ENCODE results near the gene TRAPPC6A. TPM values are rescaled to one million over a fixed set of nuclear protein-coding genes. Genes with fewer than 3 reads are reported as not detected.

Gene TRAPPC6A
- total RNA-seq, 4 donors from 2014 or later = 20.8 to 30.4 (median 23.8) TPM

- no peak for ATAC-seq (ENCODE audit: low FRiP score)
- no peak for DNase-seq (ENCODE audit: low spot score)
- TF ChIP-seq, protein P1, sequence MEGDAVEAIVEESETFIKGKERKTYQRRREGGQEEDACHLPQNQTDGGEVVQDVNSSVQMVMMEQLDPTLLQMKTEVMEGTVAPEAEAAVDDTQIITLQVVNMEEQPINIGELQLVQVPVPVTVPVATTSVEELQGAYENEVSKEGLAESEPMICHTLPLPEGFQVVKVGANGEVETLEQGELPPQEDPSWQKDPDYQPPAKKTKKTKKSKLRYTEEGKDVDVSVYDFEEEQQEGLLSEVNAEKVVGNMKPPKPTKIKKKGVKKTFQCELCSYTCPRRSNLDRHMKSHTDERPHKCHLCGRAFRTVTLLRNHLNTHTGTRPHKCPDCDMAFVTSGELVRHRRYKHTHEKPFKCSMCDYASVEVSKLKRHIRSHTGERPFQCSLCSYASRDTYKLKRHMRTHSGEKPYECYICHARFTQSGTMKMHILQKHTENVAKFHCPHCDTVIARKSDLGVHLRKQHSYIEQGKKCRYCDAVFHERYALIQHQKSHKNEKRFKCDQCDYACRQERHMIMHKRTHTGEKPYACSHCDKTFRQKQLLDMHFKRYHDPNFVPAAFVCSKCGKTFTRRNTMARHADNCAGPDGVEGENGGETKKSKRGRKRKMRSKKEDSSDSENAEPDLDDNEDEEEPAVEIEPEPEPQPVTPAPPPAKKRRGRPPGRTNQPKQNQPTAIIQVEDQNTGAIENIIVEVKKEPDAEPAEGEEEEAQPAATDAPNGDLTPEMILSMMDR (IDR thresholded peaks at IDR 0.05) = no peak
These were observed 1.2 kb upstream of the TRAPPC6A start for GRCh38 chr19:45179072-45179891.

DNA sequence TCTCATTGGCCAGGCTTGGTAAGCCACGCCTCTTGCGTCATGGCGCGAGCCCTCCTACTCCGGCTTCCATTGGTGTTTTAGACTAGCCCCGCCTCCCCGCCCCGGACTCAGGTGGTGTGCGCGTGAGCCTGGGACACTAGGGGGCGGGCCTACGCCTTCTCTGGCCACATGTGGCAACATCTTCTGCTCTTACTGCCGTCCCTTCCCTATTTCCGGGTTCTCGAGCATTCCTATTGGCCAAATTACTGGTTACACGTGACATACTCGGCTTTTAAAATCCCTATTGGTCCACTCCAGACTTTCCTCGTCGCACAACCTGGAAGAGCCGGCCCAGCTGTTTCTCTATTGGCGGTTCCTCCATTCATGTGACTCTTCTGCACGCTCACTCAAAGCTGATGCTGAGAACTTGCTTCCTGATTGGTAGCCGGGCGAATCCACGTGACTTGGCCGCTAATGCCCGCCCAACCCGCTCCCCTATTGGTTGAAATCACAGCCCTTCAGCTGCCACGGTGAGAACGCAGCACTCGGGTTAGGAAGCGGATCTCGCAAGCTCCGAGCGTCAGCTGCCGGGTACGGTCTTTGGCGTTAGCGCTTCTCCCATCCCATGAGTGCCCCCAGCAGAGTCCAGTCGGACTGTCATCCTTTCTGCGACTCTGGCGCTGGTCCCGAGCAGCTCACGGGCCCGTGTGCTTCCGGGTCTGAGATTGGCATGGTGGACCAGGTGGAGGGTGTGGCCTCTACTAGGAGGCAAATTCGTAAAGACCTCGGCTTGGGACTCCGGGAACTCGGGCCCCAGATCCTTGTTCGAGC is 430 bp upstream of the TRAPPC6A start, which contains the start of gene BLOC1S3:
Gene BLOC1S3, plus strand, starts transcription at position 523 of the 810 bp plus-strand sequence. CDS start 513 bp downstream, outside the sequence.
- DNase-seq (ENCODE audit: low spot score) = peak; percentile 99

DNA sequence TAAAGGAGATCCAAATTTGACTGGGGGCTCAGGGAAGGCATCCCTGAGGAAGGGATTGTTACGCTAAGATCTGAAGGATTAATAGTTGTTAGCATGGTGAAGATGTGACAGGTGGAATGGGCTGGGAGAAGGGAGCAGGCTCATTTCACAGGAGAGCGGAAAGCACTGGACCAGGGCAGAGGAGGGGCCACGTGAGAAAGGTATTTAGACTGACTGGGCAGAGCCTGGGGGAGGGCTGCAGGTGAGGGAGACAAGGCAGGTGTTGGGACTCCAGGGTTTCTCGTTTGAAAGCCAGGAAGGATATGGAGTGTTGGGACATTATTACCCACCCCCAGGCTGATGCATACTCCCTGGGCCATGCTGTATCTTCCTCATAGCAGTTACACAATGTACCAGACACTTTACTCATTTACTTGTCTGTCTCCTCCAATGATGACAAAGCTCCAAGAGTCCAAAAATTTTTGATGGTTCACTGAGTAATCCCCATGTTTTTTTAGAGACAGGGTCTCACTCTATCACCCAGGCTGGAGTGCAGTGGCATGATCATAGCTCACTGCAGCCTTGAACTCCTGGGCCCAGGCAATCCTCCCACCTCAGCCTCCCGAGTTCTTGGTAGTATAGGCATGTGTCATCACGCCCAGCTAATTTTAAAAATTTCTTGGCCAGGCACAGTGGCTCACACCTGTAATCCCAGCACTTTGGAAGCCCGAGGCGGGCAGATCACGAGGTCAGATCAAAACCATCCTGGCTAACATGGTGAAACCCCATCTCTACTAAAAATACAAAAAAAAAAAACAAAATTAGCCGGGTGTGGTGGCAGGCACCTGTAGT is 2.3 kb downstream of the TRAPPC6A start:
- DNase-seq (ENCODE audit: low spot score) = no peak
- ATAC-seq (ENCODE audit: low FRiP score) = no peak
- TF ChIP-seq, protein P1 (IDR thresholded peaks at IDR 0.05) = no peak

More for the DNA sequence above, 430 bp upstream of the TRAPPC6A start, which contains the start of gene BLOC1S3:
- TF ChIP-seq, protein P1 (IDR thresholded peaks at IDR 0.05) = no peak
- peak; percentile 96 for ATAC-seq (ENCODE audit: low FRiP score)

DNA sequence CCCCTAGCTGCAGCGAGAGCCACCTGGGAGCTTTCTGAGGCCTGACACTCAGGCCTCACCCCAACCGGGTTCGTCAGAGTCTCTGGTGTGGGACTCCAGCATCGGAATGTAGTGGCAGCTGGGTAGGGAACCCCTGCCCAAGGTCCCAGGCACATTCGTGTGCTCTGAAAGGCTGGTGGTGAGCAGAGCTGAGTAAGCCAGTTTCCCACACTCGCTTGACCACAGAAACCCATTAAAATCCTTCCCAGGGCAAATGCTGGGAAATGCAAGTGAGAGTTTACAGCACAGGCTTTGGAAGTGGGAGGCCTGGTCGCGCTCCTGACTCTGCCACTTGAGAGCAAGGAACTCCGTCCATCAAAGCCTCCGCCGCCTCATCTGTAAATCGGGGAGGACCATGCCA is 4.2 kb downstream of the TRAPPC6A start:
- TF ChIP-seq, protein P1 (IDR thresholded peaks at IDR 0.05) = no peak
- ATAC-seq (ENCODE audit: low FRiP score) = no peak
- no peak for DNase-seq (ENCODE audit: low spot score)

- DNase-seq (ENCODE audit: low spot score) (no peak), ATAC-seq (ENCODE audit: low FRiP score) (no peak)
- TF ChIP-seq, protein P1 (IDR thresholded peaks at IDR 0.05) = no peak
These were observed 5.3 kb downstream of the TRAPPC6A start for GRCh38 chr19:45172611-45173208.

- TF ChIP-seq, protein P1 (IDR thresholded peaks at IDR 0.05) = no peak
- no peak for DNase-seq (ENCODE audit: low spot score)
- no peak for ATAC-seq (ENCODE audit: low FRiP score)
These were observed 5.9 kb downstream of the TRAPPC6A start for GRCh38 chr19:45172173-45172572.

Measured in omental fat pad (tissue), 4 donors.